Activated CD4-positive, CD25-positive, alpha-beta regulatory T cell treated with anti-CD3 and anti-CD28 coated beads, Interleukin-2, amount 50 U/mL, for 24 hours (primary cell): ENCODE measurements around the gene TBXAS1.

Experiments
- ATAC-seq, 2 donors: fragments of 150-1000 bp; cut with Tn5 transposase; one replicate each; pipeline ENCODE4 v1.10.0; 2021; ENCODE audit warnings: mild to moderate bottlenecking in 1 of 2, moderate library complexity in 1 of 2

The TBXAS1 gene

DNA sequence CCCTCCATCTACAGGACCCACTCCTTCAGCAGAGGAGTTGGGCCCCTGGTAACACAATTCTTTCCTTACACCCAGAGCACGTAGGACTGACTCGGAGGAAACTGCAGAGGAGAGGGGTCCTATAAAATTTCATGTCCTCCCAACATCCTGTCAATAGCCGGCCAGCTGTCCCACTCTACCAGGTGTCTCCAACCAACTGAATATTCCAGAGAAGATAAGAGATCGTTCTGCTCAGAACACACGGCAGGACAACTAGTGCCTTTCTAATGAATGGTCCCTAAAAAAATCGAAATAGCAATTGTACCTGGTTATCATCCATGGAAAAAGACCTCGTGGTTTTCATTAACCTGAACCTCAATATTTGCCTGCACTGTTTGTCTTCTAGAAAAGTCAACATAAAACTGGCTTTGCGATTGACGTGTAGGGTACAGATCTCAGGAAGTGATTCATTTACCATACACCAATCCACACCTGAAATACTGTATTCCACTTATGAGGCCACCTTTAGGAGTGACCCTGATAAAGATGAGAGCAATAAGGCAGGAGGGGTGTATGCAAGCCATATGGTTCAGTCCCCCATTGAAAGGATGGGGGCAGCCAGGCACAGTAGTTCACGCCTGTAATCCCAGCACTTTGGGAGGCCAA lies 121.9 kb downstream of the TBXAS1 start:
- ATAC-seq: no peak

DNA sequence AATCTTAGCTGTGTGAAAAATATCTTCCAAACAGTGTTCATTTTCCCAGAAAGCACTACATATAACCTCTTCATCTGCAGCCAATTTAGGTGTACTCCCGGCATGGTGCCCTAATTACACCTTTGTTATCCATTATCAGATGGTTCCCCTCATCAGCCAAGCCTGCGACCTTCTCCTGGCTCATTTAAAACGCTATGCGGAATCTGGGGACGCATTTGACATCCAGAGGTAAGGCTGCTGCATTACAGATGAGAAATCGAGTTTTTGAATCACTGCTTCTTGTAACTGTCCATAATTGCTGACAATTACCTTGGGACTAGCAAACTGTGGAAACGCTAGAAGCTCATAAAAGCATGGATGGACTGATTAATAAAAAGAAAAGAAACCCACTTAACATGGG lies 124.2 kb downstream of the TBXAS1 start:
- no peak for ATAC-seq

DNA sequence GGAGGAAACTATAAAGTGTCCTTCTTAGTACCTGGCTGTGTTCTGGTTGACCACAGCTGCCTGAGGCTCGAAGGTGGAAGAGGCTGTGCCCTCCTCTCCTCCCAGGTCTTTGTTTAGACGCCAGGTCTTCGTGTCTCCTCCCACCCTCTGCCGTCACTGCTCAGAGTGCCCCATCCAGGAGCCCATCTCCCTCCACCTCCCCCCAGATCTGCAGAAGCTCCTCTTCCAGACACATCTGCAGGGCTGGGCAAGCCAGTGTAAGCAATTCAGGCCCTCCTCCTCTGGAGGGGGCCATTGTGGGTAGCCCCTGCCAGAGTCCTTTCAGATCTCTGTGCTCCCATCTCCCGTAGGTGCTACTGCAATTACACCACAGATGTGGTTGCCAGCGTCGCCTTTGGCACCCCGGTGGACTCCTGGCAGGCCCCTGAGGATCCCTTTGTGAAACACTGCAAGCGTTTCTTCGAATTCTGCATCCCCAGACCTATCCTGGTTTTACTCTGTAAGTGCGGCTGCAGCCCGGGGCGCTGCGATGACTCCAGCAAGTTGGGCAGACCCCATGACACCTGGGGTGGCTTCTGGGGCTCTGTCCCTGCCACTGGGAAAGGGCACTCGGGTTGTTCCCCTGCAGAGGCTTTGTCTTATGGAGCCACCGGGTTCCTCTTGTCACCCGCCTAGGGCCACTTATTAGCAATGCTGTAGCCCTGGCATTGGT lies 126.2 kb downstream of the TBXAS1 start:
- no peak for ATAC-seq

DNA sequence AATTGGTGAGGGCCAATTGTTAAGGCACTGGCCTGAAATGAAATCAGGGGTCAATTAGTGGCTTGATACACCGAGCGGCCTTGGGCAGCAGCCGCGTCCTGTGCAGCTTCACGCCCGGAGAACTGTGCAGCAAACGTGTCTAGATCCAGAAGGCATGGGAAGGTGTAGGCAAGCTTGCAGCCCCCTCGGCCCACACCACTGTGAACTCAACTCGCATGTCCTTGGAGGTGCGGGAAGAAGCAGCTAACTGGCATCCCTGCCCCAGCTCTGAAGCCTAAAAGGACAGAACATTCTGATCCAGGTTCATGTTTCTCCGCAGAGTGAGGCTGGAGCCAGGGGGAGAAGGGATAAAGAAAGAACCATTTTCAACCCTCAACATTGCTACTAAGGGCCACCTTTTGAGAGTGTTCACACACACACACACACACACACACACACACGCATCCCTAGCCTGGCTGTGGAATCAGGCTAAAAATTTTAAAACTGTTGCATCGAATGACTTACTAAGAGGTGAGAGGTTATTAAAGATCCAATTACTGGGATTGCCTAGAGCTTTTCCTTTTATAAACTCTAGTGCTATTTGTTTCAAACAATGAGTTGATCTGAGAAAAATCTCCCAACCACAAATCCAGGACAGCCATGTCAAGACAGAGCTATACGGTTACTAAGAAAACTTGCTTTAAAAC lies 129.7 kb downstream of the TBXAS1 start:
- no peak for ATAC-seq

DNA sequence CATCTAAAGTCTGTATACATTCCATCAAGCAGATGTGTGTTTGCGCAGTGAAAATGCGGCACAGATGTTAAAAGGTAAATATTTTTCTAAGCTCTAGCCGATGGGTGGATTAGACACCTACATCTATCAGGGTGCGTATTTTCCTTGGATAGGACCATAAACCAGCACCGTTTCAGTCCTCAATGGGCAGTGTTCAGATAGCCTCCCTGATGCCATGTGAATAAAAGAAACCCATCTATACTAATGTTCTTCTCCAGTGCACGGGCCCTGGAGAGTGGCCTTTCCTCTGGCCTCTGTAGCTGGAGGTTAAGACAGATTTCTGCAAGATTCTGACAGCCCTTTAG lies 130.2 kb downstream of the TBXAS1 start:
- no peak for ATAC-seq

DNA sequence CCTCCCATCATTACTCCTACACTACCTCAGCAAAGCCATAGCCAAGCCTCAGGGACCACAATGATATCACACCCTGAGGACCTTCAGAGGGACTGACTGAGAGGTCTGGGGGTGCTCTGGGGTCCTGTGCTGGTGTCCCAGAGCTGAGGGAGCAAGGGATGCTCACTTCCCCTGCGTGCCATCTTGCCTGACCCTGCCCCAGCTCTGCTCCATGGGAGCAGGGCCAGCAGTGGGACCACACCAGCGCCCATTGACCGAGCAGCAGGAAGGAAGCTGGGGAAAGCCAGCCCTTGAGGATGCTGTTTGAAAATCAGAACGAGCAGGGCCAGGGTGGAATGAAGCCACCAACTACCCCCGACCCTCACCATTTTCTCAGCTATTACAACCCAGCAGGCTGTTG lies 130.7 kb downstream of the TBXAS1 start:
- ATAC-seq: no peak

DNA sequence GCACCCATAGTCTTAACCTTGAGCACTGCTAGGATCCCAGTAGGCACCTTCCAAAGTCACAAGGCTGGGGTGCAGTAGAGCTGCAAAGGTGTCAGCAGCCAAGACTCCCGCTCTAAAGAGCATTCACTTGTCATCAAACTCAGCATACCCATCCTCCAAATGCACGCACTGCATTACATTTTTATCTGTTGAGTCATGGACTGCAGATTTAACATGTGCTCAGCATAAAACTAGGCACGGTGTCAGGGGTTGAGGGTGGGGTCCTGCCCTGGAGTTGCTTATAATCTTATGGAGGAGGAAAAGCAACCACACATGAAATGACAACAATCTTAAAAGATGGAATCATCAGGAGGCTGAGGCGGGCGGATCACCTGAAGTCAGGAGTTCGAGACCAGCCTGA lies 131.1 kb downstream of the TBXAS1 start:
- no peak for ATAC-seq

DNA sequence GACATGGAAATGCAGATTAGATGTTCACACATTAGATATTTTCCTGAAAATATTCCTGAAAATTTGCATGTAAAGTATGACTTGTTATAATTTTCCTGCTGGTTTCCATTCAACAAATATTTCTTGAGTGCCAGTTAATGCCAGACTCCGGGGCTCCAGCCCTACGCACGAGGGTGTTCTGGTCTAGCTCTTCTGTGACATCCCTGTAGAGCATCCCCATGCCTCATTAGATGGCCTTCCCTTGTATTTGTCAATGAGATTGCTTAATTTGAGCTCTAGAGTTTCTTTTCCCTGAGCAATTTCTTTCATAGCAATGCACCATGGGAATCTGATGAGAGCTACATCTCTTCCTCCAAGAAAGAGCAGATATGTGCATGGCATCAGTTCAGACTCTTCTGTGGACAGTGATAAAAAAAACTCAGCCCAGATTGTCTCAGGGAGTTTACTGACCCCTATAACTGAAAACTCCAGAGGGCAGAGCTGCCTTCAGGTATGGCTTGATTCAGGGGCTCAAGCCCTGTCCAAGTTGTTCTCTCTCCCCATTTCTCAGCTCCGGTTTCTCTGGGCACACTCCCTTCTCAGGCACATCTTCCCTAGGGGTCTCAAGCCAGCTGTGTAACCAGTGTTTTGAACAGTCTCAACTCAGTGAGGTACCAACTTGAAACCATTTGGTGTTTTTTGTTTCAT lies 137.0 kb downstream of the TBXAS1 start:
- no peak for ATAC-seq

DNA sequence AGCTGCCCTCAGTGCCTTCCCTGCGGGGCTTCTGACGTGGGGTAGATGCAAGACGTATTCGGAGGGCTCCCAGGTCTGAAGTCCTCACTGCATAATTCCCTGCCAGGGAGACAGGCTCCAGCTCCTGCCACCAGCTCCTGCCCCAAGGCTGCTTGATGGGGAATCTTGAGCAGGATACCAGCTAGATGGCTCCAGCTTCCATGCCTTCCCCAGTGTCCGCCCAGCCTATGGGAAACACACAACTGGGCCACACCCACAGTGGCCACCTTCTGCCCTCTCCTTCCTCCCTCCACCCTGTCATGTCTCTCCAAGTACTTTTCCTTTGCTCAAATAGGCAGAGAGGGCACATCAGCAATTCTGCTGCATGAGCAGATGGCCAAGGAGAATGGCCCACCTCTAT lies 137.9 kb downstream of the TBXAS1 start:
- no peak for ATAC-seq

DNA sequence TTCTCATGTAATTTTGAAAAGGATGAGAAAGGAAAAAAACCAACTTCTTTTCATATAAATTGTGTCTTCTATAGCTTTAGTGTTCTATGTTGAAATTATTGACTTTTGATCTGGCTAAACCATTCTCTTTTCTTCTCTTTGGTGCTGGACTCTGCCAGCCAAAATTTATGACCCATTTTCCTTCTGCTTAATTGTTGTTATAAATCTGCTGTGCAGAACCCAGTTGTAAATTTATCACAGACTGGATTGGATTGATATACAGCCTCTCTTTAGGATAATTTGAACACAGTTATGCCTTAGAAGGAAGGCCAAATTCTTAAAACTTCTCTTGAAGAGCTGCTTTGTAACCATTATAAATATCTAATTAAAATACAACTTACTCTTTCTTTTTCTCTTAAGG lies 139.9 kb downstream of the TBXAS1 start:
- no peak for ATAC-seq

DNA sequence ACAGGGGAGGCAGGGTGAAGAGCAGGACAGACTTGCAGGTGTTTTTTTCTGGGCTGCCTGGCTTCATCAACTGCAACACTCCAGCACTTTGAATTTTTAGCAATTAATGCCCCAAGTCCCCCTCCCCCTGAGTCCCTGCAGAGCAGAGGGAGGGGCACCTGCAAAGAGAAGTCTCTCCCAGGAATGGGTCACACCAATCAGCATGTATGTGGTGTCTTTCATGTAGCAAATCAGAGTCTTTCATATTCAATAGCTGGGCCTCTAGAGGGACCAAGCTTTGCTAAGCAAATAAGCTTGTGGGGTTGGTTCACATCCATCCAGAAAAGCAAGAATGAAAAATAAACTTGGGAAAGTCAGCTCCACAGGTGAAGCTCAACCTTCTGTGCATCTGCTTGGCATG lies 143.0 kb downstream of the TBXAS1 start:
- no peak for ATAC-seq

DNA sequence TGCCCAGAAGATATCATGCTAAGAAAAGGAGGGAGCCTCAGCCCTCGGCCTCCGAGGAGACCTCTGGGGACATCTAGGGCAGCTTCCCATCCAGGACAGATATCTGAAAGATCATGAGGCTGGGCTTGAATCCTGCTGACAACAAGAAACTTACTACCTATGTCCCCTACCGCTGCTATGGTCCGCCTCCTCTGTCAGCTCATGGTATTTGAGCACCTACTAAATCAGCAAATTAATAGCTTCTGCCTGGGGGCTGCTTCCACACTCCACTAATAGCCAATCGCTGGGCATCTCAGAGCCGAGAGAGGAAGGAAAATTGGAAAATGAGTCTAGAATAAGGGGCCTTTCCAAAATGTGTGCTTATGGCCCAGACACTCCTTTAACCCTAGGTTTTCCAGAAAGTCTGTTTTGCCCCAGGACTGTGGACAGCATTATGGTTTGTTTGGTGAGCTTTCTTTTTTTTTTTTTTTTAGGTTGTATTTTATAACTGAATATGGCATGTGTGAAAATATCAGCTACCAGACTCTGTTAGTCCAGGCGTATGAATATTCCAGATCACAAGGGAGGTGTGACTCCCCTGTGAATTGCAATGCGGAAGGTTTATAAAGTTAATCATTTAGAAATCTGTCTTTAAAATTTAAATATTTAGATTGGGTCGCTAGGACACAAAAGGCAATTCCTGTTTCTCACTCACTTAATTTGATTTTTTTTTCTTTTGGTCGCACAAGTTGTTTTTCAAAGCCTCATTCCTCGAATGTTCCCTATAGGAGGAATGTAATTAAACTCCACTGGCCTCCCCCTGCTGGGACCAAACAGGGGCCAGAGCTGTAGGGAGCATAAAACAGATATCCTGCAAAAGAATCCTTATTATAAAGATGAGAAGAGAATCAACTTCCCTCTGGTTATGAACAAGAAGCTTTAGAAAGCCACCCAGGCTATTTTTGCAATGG lies 144.3 kb downstream of the TBXAS1 start:
- no peak for ATAC-seq

DNA sequence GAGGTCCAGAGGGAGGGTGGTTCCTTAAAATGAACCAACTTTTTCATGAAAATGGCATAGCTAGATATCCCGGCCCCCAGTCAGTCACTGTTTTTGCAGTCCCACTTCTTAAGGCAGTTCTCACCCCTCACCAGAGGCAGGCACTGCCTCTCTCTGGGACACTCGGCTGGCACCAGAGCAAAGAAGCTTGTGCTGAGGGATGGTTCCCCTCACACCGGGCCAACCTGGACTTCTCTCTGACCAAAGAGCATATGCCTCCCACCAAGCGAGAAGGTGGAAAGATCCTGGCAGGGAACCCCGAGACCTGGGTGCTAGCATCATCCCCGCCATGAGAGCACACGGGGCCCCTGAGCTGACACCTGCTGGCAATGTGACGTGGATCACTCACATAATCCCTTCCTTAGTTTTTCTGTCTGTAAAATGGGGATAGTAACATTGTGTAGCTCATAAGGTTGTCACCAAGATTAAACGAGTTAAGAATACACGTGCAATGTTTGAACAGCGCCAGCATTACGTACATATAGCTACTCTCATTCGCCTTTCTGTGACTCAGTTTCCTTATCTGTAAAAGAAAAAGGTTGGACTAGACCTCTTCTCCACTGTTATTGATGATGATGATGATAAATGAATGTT lies 145.2 kb downstream of the TBXAS1 start:
- no peak for ATAC-seq

DNA sequence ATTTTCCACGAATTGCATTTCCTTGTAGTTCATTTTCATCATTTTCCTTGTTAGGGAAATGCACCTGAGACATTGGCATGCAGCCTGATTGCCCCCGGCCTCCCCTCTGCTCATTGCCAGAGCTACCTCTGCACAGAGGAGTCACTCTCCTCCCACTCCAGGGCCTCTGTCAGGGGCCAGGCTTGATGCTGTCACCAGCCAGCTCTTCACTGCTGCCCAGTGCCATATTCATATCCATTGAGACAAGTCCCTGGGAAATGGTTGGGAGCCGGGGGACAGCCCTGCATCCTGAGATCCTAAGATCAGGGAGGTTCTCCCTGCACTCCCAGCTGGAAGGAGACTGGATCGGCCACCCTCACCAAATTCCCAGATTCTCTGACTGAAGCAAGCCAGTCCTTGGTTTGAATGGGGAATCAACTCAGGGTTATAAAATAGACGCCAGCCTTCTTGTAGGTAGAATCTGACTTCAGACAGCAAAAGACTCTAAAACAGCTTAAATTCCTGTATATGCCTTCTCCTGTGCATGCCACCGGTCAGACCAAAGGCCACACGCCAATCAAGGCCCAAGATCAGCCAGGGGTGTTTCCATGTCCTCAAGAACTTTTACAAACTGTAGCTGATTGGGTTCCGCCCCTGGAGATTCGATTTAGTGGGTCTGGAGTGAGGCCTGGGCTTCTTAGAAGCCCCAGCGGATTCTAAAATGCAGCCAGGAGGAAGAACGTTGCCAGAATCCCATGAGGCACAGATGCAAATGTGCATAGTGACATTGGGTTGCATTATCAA lies 147.2 kb downstream of the TBXAS1 start:
- ATAC-seq: no peak

DNA sequence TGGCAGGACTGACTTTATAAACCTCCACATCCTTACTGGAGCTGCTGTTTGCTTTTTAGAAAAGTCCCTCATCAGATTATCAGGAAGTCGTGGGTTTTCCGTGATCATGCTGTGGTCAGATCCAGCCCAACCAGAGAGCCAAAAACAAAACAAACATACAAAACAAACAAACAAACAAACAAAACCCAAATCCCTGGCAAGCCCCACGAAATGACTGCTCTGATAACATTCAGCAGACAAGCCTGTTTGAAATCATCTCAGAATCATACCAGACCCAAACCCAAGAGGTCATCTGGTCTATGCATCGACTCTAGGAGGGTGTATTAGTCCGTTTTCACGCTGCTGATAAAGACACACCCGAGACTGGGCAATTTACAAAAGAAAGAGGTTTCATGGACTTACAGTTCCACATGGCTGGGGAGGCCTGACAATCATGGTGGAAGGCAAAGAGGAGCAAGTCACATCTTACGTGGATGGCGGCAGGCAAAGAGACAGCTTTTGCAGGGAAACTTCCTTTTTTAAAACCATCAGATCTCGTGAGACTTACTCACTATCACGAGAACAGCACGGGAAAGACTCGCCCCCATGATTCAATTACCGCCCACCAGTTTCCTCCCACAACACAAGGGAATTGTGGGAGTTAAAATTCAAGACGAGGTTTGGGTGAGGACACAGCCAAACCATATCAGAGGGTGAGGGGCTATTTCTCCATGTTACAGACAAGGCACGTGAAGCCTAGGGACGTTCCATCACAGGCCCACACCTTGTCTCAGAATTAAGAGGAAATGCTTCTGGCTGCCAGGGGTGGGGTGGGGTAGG lies 148.0 kb downstream of the TBXAS1 start:
- no peak for ATAC-seq

DNA sequence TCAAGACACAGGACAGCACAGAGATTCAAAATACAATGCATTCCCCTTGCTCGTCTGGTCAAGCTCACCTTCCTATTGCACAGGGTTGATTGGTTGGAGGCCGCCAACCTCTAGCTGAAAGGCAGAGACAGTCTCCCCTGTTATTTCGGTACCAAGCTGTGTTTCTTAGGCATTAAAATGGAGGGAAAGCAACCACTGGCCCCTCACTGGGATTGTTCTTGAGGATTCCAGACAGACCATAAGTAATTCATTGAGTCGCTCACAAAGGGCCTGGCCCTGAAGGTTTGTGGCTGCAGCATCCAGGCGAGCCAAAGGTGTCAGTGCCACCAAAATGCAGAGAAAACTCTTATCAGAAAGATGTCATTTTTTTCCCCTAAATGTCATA lies 152.4 kb downstream of the TBXAS1 start:
- ATAC-seq: no peak

DNA sequence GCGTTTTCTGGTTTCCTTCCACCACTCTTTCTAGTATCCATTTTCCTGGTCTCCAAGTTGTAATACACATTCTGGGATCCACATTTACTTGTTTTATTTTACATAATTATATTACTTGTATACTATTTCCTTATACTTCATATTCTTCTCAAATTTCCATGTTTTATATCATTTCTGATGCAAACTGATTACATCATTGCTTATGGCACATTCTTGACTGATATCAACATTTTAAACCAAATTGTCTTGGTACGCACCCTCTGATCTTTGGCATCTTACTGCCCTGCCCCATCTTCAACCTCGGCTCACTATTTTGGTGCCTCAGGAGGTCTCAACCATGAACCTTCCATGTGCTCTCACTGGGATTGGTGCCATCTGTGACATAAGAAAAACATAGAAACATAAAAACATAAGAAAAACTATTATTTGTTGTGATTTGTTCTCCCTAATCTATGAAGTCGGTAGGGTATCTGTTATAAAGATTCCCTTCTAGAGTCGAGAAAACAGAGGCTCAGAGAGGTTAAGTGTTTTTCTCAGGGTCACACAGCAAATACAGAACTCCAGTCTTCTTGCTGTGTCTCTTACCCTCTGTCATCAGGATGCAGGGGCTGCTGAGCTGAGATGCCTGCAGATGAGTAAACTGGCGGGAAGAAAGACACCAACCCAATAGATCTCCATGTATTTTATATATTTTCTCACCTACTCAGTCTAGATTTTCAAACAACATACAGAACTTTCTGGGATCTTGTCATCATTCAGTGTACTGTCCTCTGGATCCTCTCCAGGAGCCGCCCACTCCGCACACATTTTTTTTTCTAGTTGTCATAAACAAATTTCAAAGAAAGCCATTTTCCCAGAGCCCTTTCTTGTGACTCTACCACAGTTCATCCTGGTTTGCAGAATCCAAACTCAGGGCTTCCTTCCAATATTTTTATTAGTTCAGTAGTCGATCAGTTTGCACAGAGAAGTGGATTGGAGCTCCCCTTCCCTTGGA lies 154.2 kb downstream of the TBXAS1 start:
- ATAC-seq: no peak

DNA sequence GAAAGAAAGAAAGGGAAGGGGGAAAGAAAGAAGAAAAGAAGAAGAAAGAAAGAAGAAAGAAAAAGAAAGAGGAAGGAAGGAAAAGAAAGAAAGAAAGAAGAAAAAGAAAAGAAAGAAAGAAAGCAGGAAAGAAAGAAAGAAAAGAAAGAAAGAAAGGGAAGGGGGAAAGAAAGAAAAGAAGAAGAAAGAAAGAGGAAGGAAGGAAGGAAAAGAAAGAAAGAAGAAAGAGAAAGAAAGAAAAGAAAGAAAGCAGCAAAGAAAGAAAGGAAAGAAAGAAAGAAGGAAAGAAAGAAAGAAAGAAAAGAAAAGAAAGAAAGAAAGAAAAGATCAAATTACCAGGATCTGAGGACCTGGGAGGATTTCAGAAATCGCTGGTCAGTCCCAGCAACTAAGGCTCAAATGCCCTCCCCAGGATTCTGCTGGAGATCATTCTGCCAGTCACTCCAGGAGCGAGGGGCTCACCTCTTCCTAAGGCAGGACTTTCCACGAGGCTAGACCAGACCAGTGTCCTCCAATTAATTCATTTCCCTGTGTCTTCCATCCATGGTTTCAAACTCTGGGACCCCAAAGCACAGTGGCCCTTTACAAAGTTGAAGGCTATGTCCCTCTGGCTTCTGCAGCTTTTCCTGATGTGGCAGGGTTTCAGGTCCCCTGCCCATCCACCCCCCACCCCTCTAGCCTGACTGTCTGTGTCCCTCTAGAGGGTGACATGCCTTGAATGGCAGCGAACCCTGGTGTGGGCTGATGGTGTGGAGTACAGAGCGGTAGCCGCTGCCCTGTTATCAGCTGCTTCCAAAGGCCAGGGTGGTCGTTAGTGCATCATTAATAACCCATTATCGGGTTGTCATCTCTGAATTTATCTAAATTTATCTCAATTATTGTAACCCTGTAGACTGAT lies 155.8 kb downstream of the TBXAS1 start:
- no peak for ATAC-seq
